SK-N-MC (cell line): ENCODE results near the gene FBXO44.

ENCODE experiments used
- DNase-seq: peaks from one replicate; pipeline ENCODE4 v3.0.0-alpha.2; 2011; ENCODE audit warnings: low read depth, low spot score
- H3K27ac ChIP-seq: fragments of 200-600 bp; sonication (generic); 2 replicates; pipeline ENCODE4 v1.5.1; 2016; ENCODE audit warnings: mixed run types
- H3K36me3 ChIP-seq: fragments of 200-600 bp; sonication (generic); 2 replicates; pipeline ENCODE4 v1.6.1; 2017; ENCODE audit warnings: antibody characterized with exemption, low read length, mixed read lengths; ENCODE audit not compliant: insufficient read depth
- H3K4me3 ChIP-seq: fragments of 200-600 bp; sonication (generic); 2 replicates; pipeline ENCODE4 v1.5.1; 2016
- H3K9ac ChIP-seq: fragments of 200-600 bp; sonication (generic); 2 replicates; pipeline ENCODE4 v1.8.0; 2017; ENCODE audit warnings: mixed run types, mixed read lengths; ENCODE audit not compliant: insufficient read length
- H3K9me3 ChIP-seq: fragments of 200-600 bp; sonication (generic); 2 replicates; pipeline ENCODE4 v1.6.1; 2017; ENCODE audit warnings: low read depth, mild to moderate bottlenecking, antibody characterized with exemption, low read length, moderate library complexity, mixed read lengths
- EZH2 ChIP-seq: fragments of 200-600 bp; sonication (generic); IDR thresholded peaks from one replicate; pipeline ENCODE4 v1.6.1; 2017; ENCODE audit warnings: antibody characterized with exemption
- FOXP2 ChIP-seq: optimal IDR thresholded peaks from 2 replicates; pipeline ENCODE3; 2011; ENCODE audit warnings: mild to moderate bottlenecking, moderate library complexity; ENCODE audit not compliant: insufficient read depth; ENCODE audit errors: extremely low read length, control extremely low read depth
- POLR2AphosphoS5 ChIP-seq: IDR thresholded peaks from 2 replicates; pipeline ENCODE4 v1.6.1; 2012; ENCODE audit warnings: mild to moderate bottlenecking, low read depth, low read length, borderline replicate concordance

Gene FBXO44

GRCh38 chr1:11711490-11711889 is 56.8 kb downstream of the FBXO44 start:
- no peak for TF ChIP-seq EZH2
- no peak for TF ChIP-seq POLR2AphosphoS5
- TF ChIP-seq FOXP2 = no peak
- no peak overlapping the region for H3K4me3 ChIP-seq
- no peak for DNase-seq
- H3K9ac ChIP-seq = no peak overlapping the region
- H3K27ac ChIP-seq = no peak overlapping the region
- H3K36me3 ChIP-seq = no peaks in the 10 kb centered on the region
- no peaks in the 10 kb centered on the region for H3K9me3 ChIP-seq

GRCh38 chr1:11712285-11712684 is 57.6 kb downstream of the FBXO44 start:
- DNase-seq = no peak
- Histone ChIP-seq H3K9me3 (no peaks in the 10 kb centered on the region), H3K4me3 (no peak overlapping the region), H3K27ac (no peak overlapping the region), H3K9ac (no peak overlapping the region), H3K36me3 (no peaks in the 10 kb centered on the region)
- TF ChIP-seq POLR2AphosphoS5 = no peak
- no peak for TF ChIP-seq FOXP2
- no peak for TF ChIP-seq EZH2
